ENCODE results near the gene CD40LG.

- no peak for TF ChIP-seq CTCF (IDR thresholded peaks at IDR 0.05)
- no peak for TF ChIP-seq POLR2A (IDR thresholded peaks at IDR 0.05)
Measured at GRCh38 chrX:136635235-136635634, 12.7 kb upstream of the CD40LG start.
